Lower lobe of right lung (tissue), 2 donors: ENCODE results near the gene KCNA1. TPM values are rescaled to one million over a fixed set of nuclear protein-coding genes. Genes with fewer than 3 reads are reported as not detected.

ENCODE experiments used
- ATAC-seq, 2 donors: fragments of 200-7000 bp; cut with Tn5 transposase; one replicate each; pipeline ENCODE4 v1.9.1; 2020 to 2022; ENCODE audit warnings: mild to moderate bottlenecking in 2 of 2, moderate library complexity in 2 of 2
- DNase-seq: peaks from one replicate; pipeline ENCODE4 v3.0.0-alpha.2; 2020
- H3K27ac ChIP-seq: fragments of 200-600 bp; one replicate; pipeline ENCODE4 v1.8.0; 2022
- H3K27me3 ChIP-seq: fragments of 200-600 bp; one replicate; pipeline ENCODE4 v1.8.0; 2022; ENCODE audit warnings: low read depth
- H3K36me3 ChIP-seq: fragments of 200-600 bp; one replicate; pipeline ENCODE4 v1.8.0; 2022; ENCODE audit warnings: mild to moderate bottlenecking
- H3K4me1 ChIP-seq: fragments of 200-600 bp; one replicate; pipeline ENCODE4 v1.8.0; 2022
- H3K4me3 ChIP-seq: fragments of 200-600 bp; one replicate; pipeline ENCODE4 v1.8.0; 2022; ENCODE audit warnings: mild to moderate bottlenecking
- H3K9me3 ChIP-seq: fragments of 200-600 bp; one replicate; pipeline ENCODE4 v1.8.0; 2022
- CTCF ChIP-seq: fragments of 200-600 bp; IDR thresholded peaks from one replicate; pipeline ENCODE4 v1.8.0; 2022; ENCODE audit warnings: antibody characterized with exemption, mild to moderate bottlenecking
- intact Hi-C: fragments of 100-400 bp; cut with DNase I; formaldehyde crosslinking; loops from one replicate; pipeline ENCODE4 v1.11.0; 2022
- total RNA-seq: library from RNA; stranded (reverse); fragmentation: NEBNext Ultra II Directional; extraction: Animal tissue kit (Norgen Biotek cat#: 25700); gene quantifications from one replicate; pipeline ENCODE4 v1.2.1, GENCODE V29; 2021
- donor health status: DM: no; HTN: yes; CAD: no; lungs with severe emphysema.

Gene KCNA1
- total RNA-seq, 1 donor from 2014 or later = not detected

DNA sequence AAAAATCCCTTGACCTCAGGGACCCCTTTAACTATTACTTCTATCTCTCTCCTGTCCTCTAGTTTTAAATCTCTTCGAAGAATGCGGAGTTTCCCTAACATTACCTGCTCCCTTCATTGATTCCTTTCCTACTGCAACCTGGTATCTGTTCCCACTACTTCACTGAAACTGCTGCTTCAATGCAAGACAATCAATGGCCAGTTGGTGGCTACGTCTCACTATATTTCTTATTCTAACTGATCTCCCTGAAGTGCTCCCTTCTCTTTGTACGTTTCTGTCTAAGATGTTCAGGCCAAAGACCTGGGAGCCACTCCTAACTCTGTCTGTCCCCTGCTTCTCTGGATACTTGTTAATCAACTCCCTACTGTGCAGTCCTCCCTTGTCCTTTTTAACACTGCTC is 10.3 kb upstream of the KCNA1 start:
- intact Hi-C loops = no loop called here
- DNase-seq = no peak
- TF ChIP-seq CTCF = no peak

GRCh38 chr12:4900327-4900726 is 9.4 kb upstream of the KCNA1 start:
- intact Hi-C loops = no loop called here
- DNase-seq (no peak), ATAC-seq (no peak)
- H3K4me1 ChIP-seq = no peaks in the 10 kb centered on the region
- peaks cover 8% of the 10 kb centered on the region for H3K27me3 ChIP-seq
- no peak overlapping the region for H3K4me3 ChIP-seq
- no peaks in the 10 kb centered on the region for H3K36me3 ChIP-seq
- no peaks in the 10 kb centered on the region for H3K9me3 ChIP-seq
- TF ChIP-seq CTCF = no peak
- H3K27ac ChIP-seq = no peak overlapping the region

More for the DNA sequence above, 10.3 kb upstream of the KCNA1 start:
- Histone ChIP-seq H3K9me3 (no peaks in the 10 kb centered on the region), H3K4me3 (no peak overlapping the region), H3K27me3 (peaks cover 5% of the 10 kb centered on the region), H3K4me1 (no peaks in the 10 kb centered on the region), H3K36me3 (no peaks in the 10 kb centered on the region), H3K27ac (no peak overlapping the region)
- ATAC-seq = no peak

GRCh38 chr12:4905316-4905715 is 4.4 kb upstream of the KCNA1 start:
- intact Hi-C loops = no loop called here
- TF ChIP-seq CTCF = no peak
- H3K36me3 ChIP-seq = no peaks in the 10 kb centered on the region
- H3K27ac ChIP-seq = no peak overlapping the region
- no peak overlapping the region for H3K4me3 ChIP-seq
- no peaks in the 10 kb centered on the region for H3K9me3 ChIP-seq
- ATAC-seq (no peak), DNase-seq (no peak)
- peaks cover 16% of the 10 kb centered on the region for H3K4me1 ChIP-seq
- H3K27me3 ChIP-seq = peaks cover 42% of the 10 kb centered on the region

DNA sequence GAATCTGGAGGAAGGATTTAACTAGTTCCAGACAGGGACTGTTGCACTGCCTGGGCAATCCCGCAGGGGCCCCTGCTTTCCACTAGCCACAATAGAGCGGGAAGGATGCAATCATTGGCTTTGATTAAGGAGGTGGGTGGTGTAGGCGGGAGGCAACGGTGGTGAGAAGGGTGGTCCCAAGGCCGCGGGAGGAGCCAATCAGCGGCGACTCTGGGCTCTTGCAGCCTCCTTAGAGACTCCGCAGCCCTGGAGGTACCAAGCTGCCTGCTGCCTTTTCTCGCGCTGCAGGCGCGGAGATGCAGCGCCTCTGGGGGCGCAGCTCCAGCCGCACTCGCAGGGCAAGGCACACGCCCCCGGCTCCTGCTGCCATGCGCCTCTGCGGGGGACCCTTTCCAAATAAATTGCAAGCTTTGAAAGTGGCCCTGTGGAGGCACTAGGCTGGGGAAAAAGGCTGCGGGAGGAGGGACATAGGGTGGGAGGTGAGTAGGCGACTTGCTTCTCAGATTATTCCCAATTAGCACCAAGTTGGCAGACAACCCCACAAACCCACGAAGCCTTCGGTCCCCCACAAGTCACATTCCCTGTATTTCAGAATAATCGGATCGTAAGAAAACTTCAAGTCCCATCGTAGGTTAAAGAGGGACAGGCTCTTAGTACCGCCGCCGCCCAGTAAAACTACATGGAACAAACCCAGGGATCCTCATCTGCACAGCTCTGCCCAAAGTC is 858 bp upstream of the KCNA1 start:
- H3K4me1 ChIP-seq = peaks cover 26% of the 10 kb centered on the region
- no peaks in the 10 kb centered on the region for H3K36me3 ChIP-seq
- DNase-seq (no peak), ATAC-seq (no peak)
- peak overlapping the region; percentile 43 for H3K4me3 ChIP-seq
- H3K27me3 ChIP-seq = peaks cover 78% of the 10 kb centered on the region
- no peaks in the 10 kb centered on the region for H3K9me3 ChIP-seq
- H3K27ac ChIP-seq = no peak overlapping the region
- intact Hi-C loops = no loop called here
- TF ChIP-seq CTCF = no peak

- DNase-seq = no peak
- Histone ChIP-seq H3K36me3 (no peaks in the 10 kb centered on the region), H3K4me3 (peak overlapping the region; percentile 43), H3K27ac (no peak overlapping the region), H3K27me3 (peaks cover 83% of the 10 kb centered on the region), H3K9me3 (no peaks in the 10 kb centered on the region), H3K4me1 (peaks cover 26% of the 10 kb centered on the region)
- intact Hi-C loops = no loop called here
- ATAC-seq = peak in 1 of 2 donors; percentile 7
- TF ChIP-seq CTCF = no peak
Measured at GRCh38 chr12:4909410-4909733, 333 bp upstream of the KCNA1 start.
